GM18511 (cell line): ENCODE measurements around the gene IFI16.

Experiments used
- ATAC-seq: cut with Tn5 transposase; IDR thresholded peaks from one replicate; pipeline ENCODE4 v1.9.1; 2021; ENCODE audit warnings: mild to moderate bottlenecking, moderate library complexity; ENCODE audit not compliant: unreplicated experiment

The IFI16 gene

DNA sequence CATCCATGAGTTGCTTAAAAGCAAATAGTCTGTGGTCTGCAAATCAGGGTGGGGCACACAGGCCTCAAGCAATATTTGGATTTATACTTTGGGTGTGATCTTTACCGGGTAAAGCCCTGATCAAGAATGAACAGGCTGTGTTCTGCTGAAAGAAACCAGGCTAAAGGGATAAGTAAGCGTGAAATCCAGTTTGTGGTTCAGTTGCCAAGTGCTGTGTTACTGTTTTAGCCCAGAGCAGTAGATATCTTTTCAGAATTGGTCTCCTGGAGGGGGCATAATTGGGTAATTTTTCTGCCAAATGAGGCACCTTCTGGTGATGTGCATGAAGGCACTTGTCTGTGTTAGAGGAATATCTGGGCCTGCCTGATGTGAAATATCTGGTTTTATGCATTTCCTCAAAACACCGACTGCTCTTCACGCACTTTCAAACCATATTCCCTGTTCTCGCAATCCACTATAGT, 45.5 kb downstream of the IFI16 start:
- no peak for ATAC-seq

DNA sequence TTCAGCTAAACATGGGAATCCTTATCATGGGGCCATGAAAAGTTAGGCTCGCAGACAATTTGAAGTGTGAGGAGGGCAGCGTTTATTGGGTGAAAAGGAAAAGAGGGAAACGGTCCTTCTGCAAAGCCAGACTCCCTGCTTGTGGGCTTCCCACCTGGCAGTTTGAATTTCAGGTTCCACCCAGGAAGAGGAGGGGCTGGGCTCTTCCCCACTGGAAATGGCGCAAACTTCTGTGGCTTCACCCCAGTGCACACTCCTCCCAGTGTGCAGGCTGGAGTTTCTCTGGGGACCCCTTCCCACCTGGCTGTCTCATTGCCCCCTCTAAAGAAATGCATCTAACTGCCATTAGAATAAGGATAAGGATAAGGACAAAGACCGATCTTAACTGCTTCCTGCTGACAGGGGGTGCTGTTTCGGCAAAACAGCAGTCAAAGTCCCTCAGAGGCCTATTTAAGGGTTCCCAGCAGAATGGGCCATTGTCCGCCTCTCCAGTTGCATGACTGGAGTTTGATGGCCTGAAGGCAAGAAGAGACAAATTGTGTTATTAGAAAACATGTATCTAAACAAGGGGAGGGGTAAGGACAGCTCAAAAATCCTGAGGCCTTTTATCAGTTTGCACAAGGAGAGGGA, 46.5 kb downstream of the IFI16 start:
- no peak for ATAC-seq

DNA sequence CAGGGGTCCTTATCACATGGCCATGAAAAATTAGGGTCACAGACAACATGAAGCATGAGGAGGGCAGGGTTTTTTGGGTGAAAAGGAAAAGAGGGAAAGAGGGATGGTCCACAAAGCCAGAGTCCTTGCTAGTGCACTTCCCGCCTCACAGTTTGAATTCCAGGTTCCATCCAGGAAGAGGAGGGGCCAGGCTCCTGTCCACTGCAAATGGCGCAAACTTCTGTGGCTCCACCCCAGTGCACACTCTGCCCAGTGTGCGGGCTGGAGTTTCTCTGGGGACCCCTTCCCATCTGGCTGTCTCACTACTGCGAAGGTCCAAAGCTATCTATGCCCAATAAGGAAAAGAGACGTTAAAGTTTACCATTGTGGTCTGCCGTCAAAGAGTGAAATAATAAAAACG, 49.0 kb downstream of the IFI16 start:
- ATAC-seq: no peak

DNA sequence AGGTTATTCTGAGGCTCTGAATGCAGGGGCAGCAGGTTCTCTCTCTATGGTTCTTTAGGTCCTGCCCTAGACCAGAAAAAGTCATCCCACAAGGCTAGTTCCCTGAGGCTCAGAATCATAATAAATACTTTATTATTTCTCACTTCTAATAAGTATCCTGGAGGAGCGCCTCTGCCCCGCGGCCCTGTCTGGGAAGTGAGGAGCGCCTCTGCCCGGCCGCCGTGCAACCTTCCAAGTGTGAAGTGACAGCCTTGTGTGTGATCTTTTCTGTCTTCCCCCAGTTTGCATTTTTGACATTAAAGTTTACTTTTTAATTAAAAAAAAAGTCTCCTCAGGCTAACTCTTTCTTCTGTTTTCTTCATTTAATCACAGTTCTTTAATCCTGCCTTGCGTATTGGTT, 55.4 kb downstream of the IFI16 start:
- ATAC-seq: no peak

DNA sequence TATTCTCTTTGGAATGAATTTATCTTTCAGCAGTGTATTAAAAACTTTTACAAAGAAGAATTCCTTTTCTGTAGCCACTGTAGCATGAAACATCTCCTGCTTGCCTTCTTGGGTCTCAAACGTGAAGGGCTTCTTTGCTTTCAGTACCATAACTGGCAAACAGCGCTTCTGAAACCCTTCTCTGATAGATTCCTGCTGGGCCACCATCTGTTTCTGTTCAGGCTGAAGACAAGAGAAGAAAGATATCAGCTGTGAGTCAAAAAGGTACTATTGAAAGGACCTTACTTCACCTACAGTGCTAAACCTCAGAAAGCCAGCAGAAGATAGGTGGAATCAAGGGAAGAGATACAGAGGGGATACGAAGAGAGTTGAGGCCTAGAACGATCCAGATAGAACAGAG, 56.4 kb downstream of the IFI16 start:
- ATAC-seq: no peak

DNA sequence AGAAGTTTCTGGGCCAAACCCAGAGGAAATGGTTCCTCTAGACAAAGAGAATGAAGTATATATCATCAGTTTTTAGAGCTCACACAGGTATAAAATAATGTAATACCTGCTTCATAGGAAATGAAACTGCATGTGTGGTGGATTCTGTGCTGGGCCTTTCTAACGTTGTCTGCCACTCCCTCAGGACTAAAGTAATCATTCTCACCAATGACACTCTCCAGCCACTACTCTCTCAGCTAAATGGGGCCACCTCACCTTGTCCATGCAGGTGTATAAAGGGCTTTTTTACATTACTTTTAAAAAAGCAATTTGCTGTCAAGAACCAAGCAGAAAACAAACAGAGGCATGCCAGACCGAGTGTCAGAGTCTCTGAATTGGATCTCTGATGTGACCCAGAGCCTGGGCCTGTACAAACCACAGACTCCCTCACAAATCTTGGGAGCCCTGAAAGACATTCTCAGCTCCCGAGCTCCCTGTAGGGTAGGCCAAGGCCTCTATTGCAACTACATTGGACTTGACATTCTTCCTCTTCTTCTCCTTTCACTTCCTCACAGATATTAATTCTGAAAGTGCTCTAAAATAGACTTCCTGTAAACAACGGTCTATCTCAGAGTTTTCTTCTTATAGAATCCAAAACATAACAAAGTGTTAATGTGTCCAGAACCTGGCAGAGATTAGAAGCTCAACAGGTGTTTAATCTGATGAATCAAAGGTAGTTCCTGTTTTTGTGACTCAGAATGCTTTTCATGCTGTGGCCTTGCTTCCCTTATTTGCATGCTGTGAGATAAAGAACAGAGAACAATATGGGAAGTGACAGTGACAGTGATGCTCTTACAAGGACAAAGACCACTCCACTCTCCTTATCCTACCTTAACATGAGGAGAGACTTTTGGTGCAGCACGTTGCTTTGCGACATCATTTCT, 58.3 kb downstream of the IFI16 start:
- ATAC-seq: peak; percentile 89

DNA sequence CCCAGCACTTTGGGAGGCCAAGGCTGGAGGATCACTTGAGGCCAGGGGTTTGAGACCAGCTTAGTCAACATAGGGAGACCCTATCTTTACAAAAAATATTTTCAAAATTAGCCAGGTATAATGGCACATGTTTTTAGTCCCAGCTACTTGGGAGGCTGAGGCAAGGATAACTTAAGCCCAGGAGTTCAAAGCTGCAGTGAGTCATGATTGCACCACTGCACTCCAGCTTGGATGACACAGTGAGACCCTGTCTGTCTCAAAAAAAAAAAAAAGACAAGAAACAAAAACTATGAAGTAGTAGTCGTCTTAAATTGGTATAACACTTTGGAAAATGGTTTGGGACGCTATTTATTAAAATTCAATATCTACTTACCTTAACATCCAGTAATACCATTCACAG, 59.2 kb downstream of the IFI16 start:
- ATAC-seq: no peak

DNA sequence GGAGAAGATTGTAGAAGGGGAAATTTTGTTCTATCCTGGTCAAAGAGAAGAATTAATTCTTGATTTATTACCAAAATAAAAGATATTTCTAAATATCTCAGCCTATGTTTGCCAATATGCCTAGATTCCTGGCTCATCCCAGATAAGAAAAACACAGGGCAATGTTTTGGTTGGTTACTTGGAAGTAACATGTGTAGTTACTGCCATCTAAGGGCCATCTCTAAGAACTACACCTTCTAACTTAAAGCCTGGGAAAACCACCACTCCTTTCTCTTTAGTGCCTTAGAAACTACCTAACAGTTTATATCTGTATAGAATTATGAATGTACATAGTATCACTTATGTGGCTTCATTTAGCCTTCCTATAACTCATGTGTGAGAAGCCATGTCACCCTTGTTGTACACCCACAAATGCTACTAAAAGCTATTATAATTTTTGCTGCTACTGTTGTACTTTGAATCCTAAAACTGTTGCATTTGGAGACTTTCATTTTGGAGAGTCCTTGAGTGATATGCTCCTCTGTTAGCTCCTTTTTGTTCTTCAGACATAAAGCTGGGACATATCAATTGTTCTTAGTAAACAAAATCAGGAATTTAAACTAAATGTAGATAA, 62.4 kb downstream of the IFI16 start:
- ATAC-seq: no peak

DNA sequence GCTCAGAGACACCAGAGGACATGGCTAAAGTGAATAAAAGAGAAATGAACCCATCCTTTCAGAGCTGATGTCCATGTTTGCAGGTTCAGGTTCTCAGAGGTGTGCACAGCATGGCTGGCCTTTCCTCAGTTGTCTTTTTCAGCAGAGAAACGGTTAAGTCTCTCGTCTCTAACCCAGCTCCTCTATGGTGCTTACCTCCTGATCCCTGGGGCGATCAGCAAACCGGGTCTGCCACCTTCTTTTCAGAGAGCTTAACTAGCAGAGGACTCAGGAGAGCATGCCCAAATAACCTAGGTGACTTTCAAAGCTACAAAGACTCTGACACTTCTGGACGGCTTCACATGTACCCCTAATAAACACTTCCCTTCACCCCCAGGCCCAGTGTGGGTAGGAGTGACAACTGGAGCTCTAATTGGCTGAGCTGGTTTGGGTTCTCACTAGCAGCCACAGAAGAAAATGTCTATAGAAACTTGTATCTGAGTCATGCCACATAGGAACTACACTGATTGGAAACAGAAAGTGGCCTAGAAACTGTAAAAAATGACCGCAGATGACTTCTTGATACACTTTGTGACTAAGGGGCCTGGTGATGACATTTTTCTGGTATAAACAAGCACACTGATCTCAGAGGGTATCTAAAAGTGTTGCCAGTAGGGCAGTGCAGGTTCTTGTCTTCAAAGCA, 66.9 kb downstream of the IFI16 start, which contains the start of gene AIM2:
Gene AIM2 (minus strand): TSS at position 329 of the 682 bp plus-strand sequence. CDS start 3,267 bp downstream, outside the sequence.
- ATAC-seq: peak; percentile 93

DNA sequence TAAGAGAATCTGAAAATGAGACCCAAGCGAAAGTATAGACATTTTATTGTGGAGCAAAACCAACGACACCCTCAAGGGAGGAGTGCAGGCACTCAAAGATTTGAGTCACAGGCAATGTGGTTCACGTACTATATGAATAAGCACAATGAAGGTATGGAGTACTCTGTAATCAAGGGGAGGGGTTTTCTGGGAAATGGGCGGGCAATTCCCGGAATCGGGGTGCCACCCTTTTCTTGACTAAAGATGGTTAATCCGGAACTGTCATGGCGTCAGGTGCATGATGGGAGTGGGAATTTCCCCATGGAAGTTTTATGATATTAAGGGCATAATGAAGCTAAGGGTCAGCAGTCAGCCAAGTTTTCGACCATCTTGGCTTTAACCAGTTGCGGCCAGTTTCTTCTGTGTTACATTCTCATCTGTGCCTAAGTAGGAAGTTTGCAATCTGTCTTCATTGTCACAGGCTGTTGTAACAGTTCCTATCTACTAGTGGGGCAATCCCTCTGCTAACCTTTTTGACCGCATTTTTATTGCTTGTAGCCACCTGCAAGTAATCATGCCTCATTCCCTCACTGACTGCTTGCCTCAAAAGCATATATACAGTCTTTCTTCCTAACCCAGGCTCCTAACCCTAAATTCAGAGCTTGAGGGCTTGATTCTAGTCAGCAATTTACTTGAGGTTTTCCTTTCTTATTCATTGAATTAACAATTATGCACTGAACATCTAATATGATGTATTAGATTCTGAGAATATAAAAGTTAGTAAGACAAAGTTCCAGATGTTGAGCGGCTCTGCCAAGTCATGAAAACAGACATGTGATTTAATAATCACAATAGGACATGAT, 67.6 kb downstream of the IFI16 start:
- ATAC-seq: peak; percentile 72

DNA sequence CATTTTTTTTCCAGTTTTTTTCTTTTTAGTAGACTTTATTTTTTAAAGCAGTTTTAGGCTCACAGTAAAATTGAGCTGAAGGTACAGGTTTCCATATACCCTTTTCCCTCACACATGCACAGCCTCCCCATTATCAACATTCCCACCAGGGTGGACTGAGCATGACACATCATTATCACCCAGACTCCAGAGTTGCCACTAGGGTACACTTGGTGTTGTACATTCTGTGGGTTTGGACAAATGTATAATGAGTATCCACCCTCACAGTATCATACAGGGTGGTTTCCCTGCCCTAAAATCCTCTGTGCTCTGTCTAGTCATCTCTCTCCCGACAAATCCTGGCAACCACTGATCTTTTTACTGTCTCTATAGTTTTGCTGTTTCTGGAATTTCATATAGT, 69.8 kb downstream of the IFI16 start:
- no peak for ATAC-seq

DNA sequence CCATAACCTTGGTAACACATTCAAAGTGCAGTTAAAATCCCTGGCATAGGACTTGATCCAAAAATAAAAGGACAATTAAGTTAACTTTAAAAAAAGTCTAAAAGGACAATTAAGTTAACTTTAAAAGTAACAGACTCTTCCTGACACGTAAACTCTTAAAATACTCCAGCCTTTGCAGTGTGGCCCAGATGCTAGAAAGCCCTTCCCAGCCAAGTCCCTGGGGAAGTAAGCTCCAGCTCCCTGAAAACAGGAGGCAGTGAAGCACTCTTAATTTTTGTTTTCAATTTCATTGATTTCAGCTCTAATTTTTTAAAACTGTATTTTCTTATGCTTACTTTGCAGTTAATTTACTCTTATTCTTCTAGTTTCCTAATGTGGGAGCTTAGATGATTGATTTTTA, 71.9 kb downstream of the IFI16 start:
- ATAC-seq: no peak

DNA sequence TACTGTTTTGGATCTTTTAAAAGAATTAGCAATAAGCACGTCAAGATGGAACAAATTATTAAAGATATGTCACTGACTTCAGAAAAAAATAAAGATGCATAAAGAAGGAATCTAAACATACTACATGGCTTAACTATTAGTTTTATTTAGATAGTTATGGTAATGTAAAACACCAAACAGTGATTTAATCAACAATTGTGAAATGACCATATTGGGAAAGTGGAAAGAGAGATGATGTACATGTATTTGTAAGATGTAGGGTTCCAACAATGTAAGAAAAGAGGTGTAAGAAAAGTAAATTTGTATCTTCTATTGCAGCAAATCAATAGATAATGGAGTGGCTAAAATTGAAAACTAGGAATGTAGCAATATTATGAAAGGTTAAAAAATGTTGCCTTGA, 73.3 kb downstream of the IFI16 start:
- no peak for ATAC-seq

DNA sequence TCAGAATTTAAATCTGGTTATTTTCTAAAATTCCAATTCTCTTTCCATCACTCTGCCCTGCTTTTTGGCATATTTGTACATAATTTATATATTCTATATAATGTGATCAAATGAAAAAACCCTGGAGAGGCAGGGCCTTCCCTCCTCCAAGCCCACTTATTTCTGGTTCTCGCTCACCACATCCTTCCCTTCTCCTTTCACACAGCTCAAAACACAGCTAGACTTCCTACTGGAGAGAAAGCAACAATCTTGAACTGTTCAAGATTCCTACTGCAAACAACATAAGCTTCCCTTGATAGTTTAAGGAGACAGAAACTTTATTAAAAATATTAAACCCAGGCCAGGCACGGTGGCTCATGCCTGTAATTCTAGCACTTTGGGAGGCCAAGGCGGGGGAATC, 74.4 kb downstream of the IFI16 start:
- no peak for ATAC-seq

DNA sequence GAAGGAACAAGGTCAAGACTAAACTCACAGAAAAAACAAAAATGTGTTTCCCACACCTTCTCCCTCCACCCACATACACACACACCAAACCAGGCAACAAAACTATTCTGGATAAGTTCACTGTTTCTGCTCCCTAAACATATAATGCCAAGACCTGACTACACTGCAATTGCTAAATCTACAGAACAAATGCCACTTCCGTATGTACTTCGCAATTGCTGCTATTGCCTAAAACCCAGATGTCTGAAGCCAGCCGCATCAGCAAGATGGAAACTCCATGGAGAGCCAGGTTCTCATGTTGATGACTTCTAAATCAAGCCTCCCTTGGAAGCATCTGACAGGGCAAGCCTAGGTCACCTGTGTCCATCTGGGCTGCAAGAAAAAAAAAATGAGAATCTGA, 75.2 kb downstream of the IFI16 start:
- ATAC-seq: no peak

DNA sequence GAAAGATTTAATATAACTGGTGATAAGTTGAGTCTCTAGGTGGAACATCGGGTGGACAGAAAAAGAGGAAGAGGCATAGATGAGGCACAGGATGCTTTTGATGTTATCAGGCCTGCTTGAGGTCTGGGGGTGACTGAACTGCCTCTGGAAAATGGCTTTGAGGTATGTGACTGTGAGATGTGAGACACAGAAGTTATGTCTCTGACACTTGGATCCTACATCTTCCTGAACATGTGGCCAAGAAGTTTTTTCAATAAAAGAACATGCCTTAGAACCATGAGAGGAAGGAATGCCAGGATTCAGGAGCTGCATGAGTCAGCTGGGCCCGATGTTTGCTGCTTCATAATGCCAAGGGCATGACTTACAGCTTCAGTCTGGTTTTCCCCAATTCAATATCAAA, 78.3 kb downstream of the IFI16 start:
- ATAC-seq: no peak

DNA sequence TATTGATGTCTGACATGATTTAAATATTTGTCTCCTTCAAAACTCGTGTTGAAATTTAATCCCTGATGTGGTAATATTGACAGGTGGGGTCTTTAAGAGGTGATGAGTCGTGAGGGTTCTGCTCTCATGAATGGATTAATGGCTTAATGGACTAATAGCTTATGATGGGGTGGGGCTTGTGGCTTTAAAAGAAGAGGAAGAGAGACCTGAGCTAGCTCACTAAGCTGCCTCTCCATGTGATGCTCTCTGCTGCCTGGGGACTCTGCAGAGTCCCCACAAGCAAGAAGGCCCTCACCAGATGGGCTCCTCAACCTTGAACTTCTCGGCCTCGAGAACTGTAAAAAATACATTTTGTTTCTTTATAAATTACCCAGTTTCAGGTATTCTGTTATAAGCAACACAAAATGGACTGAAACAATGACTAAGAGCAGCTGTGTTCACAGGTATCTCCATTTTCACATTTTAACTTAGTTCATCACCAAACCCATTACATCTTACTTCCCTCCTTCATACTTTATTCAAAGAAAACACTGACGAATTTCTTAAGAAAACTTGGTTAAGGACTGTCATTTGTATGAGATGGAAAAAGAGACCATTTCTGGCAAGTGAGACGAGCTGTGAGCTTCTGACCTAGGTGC, 79.0 kb downstream of the IFI16 start:
- no peak for ATAC-seq

DNA sequence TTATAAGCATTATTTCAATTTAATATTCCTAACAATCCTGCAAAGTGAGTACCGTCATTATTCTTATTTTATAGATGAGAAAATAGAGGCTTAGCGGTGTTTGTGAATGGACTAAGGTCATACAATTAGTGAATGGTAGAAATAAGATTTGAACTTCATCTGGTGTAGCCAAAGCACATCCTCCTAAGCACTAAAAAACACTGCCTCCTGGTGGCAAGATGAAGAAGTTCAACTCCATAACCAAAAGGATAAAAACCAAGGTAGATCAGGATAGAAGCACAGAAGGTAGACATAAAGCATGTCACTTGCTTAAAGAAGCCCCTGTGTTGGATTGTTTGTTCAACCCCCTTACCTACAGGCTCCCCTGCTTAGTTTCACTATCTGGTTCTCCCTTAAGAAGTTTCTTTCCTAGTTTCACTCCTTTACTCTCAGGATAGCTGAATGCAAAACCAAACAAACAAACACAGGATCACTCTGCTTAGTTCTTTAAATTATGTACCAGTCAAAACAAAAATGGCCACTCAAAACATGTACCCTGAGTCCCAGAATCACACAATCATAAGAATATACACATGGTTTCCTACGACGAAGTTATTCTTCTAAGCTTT, 79.6 kb downstream of the IFI16 start:
- peak; percentile 46 for ATAC-seq
